WERI-Rb-1 (cell line): Measurements from ENCODE around the gene GXYLT2.

Source experiments
- DNase-seq: peaks from one replicate; pipeline ENCODE4 v3.0.0-alpha.2; 2020
- H3K27ac ChIP-seq: fragments of 250-450 bp; sonication (Bioruptor Pico); 2 replicates; pipeline ENCODE4 v1.5.1; 2020; ENCODE audit warnings: mild to moderate bottlenecking, moderate library complexity
- H3K27me3 ChIP-seq: fragments of 250-450 bp; sonication (Bioruptor Pico); 2 replicates; pipeline ENCODE4 v1.5.1; 2021; ENCODE audit warnings: mild to moderate bottlenecking, low read depth, moderate library complexity; ENCODE audit not compliant: insufficient read depth, severe bottlenecking
- H3K36me3 ChIP-seq: fragments of 250-450 bp; sonication (Bioruptor Pico); 2 replicates; pipeline ENCODE4 v1.5.1; 2020; ENCODE audit warnings: mild to moderate bottlenecking, moderate library complexity
- H3K4me3 ChIP-seq: 2 replicates; pipeline ENCODE4 v1.5.1; 2011; ENCODE audit warnings: low read depth, mild to moderate bottlenecking, control low read depth, low read length
- H3K9me3 ChIP-seq: fragments of 250-450 bp; sonication (Bioruptor Pico); 2 replicates; pipeline ENCODE4 v1.5.1; 2021; ENCODE audit warnings: mild to moderate bottlenecking, moderate library complexity; ENCODE audit not compliant: severe bottlenecking
- TF ChIP-seq, protein P1 (sequence below): IDR thresholded peaks from 2 replicates; pipeline ENCODE4 v1.5.1; 2011; ENCODE audit warnings: low read depth, mild to moderate bottlenecking, control low read depth, inconsistent platforms, low read length

GXYLT2 gene

DNA sequence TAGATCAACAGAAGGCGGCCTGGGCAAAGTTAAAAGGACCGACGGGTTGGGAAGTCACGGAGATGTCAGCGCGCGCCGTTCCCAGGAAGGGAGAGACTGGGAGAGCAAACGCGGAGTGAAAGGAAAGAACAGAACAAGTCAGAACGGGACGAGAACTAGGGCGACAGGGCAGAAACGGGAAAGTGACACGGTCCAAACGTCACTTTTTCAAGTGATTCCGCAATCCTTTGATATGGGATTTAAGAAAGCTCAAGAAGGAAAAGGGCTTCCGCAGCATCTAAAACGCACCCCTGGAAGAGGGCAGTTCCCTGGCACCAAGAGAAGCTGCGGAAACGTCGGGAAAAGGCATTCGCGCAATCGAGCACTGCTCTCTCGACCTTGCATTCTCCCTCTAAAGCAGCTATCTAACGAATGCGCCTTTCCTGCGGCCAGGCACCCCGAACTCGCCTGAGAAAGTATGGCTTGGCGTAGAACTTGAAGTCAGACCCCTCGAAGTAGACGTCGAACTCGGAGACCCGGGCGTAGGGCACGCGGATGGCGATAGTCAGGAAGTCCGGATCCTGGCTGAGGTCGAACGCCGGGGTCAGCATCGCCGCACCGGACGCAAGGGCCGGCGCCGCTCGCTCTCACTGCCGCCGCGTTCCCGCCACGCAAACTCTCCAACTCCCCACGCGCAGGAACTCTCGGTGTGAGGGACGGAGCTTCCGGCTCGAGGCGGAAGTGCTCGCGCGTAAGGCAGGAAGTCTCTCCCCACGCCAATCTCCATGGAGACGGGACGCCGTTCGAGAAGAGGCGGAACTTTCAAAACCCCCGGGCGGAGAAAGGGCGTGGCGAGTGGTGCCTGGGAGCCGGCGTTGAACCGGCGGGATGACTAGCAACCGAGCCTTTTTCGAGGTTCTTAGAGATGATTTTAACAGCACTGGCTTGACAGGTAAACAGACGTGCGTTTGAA is 39.8 kb upstream of the GXYLT2 start, which contains the start of gene SHQ1:
Gene SHQ1 (minus strand): TSS at position 695 of the 952 bp plus-strand sequence. CDS start 105 bp downstream, at position 590.
- Histone ChIP-seq H3K9me3 (no peaks in the 10 kb centered on the region), H3K4me3 (peak within 1 kb of the TSS; percentile 83), H3K36me3 (no peaks in the 10 kb centered on the region), H3K27me3 (no peaks in the 10 kb centered on the region), H3K27ac (no peak within 1 kb of the TSS)
- DNase-seq: peak; percentile 95
- TF ChIP-seq, protein P1, sequence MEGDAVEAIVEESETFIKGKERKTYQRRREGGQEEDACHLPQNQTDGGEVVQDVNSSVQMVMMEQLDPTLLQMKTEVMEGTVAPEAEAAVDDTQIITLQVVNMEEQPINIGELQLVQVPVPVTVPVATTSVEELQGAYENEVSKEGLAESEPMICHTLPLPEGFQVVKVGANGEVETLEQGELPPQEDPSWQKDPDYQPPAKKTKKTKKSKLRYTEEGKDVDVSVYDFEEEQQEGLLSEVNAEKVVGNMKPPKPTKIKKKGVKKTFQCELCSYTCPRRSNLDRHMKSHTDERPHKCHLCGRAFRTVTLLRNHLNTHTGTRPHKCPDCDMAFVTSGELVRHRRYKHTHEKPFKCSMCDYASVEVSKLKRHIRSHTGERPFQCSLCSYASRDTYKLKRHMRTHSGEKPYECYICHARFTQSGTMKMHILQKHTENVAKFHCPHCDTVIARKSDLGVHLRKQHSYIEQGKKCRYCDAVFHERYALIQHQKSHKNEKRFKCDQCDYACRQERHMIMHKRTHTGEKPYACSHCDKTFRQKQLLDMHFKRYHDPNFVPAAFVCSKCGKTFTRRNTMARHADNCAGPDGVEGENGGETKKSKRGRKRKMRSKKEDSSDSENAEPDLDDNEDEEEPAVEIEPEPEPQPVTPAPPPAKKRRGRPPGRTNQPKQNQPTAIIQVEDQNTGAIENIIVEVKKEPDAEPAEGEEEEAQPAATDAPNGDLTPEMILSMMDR: no peak

DNA sequence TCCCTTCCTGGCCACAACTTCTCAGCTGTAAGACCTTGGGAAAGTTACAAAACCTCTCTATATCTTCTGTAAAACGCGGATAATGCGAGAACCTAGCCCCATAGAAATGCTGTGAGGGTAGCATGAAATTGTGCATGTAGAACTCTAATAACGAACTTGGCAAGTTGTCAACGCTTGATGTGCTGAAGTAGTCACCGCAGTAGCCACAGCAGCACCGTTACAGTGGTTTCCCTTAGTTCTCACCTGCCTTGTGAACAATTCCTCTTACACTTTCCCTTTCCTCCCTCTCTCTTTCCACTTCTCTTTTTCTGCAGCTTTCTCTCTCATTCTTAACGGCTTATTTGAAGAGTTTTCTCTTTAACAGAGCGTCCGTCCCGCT is 39.2 kb upstream of the GXYLT2 start:
- H3K27ac ChIP-seq: no peak overlapping the region
- H3K4me3 ChIP-seq: peak overlapping the region; percentile 83
- no peaks in the 10 kb centered on the region for H3K9me3 ChIP-seq
- H3K36me3 ChIP-seq: no peaks in the 10 kb centered on the region
- TF ChIP-seq, protein P1: no peak
- H3K27me3 ChIP-seq: no peaks in the 10 kb centered on the region
- peak; percentile 8 for DNase-seq

DNA sequence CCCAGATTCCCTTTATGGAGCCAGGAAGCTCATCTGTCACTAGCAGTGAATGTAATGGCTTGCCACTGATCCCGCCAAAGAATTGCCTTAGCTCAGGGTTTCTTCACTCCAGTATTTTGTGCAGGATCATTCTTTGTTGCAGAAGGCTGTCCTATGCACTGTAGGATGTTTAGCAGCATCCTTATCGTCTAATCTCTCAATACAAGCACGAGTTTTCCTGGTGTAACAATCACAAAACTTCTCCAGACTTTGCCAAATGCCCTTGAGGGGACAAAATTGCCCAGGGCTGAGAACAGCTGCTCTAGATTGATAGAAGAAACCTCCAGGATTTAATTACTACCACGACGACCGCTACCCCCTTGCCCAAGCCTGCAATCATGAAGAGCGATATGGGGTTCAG is 32.8 kb upstream of the GXYLT2 start:
- no peak overlapping the region for H3K4me3 ChIP-seq

DNA sequence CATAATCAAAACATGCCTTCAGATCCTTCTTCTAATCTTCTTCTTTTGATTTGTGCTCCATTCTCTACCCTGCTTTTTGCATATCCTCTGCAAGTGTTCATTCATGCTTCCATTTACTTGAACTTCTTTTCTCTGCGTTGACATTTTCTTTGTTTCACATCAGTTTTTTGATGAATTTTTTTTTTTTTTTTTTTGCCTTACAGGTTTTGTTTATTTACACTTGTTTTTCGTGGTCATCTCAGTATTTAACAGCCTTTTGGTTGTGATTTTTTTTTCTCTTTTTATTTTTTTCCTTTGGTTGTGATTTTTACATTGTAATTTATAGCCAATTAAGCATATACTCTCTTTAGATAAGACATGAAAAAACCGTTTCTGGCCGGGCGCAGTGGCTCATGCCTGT is 27.8 kb upstream of the GXYLT2 start:
- TF ChIP-seq, protein P1: no peak
- Histone ChIP-seq H3K27me3 (no peaks in the 10 kb centered on the region), H3K9me3 (no peaks in the 10 kb centered on the region), H3K36me3 (no peaks in the 10 kb centered on the region), H3K27ac (no peak overlapping the region), H3K4me3 (no peak overlapping the region)
- no peak for DNase-seq

More for the DNA sequence above, 32.8 kb upstream of the GXYLT2 start:
- DNase-seq: no peak
- Histone ChIP-seq H3K27me3 (no peaks in the 10 kb centered on the region), H3K27ac (no peak overlapping the region), H3K36me3 (no peaks in the 10 kb centered on the region), H3K9me3 (no peaks in the 10 kb centered on the region)
- TF ChIP-seq, protein P1: no peak

DNA sequence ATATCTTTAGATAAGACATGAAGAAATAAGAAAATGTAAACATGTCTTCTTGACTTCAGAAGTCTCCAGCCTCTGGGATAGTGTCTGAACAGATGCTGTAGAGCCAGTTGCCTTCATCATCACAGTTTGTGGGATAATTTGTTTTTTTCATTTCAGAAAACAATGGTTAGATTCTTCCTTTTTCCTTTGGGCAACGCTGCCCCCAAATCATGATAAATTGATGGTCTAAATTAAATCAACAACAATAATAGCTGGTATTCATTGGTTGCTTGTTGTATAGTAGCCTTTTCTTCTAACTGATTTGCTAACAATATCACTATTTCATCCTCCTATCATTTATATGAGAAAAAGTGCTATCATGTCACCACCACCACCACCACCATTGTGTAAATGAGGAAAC is 27.0 kb upstream of the GXYLT2 start:
- TF ChIP-seq, protein P1: no peak
- H3K27me3 ChIP-seq: no peaks in the 10 kb centered on the region

More for the DNA sequence above, 27.0 kb upstream of the GXYLT2 start:
- H3K27ac ChIP-seq: no peak overlapping the region
- no peaks in the 10 kb centered on the region for H3K9me3 ChIP-seq
- no peak overlapping the region for H3K4me3 ChIP-seq
- H3K36me3 ChIP-seq: no peaks in the 10 kb centered on the region
- no peak for DNase-seq
